PC-3 (cell line): ENCODE measurements around the gene RNASEH1. TPM values are rescaled to one million over a fixed set of nuclear protein-coding genes. Genes with fewer than 3 reads are reported as not detected.

Source experiments
- ATAC-seq: fragments of 200-7000 bp; cut with Tn5 transposase; 2 replicates; pipeline ENCODE4 v1.9.1; 2020; ENCODE audit warnings: mild to moderate bottlenecking, moderate library complexity
- BruUV-seq: library from RNA; stranded (reverse); fragments of 400-500 nt; replicated peaks from 2 replicates; lab custom pipeline; 2021; lab: Mats Ljungman, UMichigan
- CTCF ChIA-PET: fragments of 300-600 bp; sonication (Branson Sonifier 250); formaldehyde crosslinking; loops from one replicate; lab custom pipeline; 2022; ENCODE audit warnings: antibody characterized with exemption; lab: Charles Lee
- POLR2A ChIA-PET: fragments of 300-600 bp; sonication (Branson Sonifier 250); formaldehyde crosslinking; loops from one replicate; lab custom pipeline; 2022; ENCODE audit warnings: antibody characterized with exemption; ENCODE audit not compliant: unreplicated experiment; lab: Charles Lee
- DNase-seq: peaks from one replicate; pipeline ENCODE4 v3.0.0-alpha.2; 2015
- H2AFZ ChIP-seq: fragments of 300-600 bp; sonication (generic); 2 replicates; pipeline ENCODE4 v1.6.0; 2016; ENCODE audit warnings: antibody characterized with exemption, low read length
- H3F3A ChIP-seq: fragments of 300-600 bp; sonication (generic); one replicate; pipeline ENCODE4 v1.6.0; 2017; ENCODE audit warnings: antibody characterized with exemption, low read length, control low read depth, mild to moderate bottlenecking; ENCODE audit not compliant: unreplicated experiment
- H3K27ac ChIP-seq: fragments of 300-600 bp; sonication (generic); 2 replicates; pipeline ENCODE4 v1.5.1; 2016; ENCODE audit warnings: mild to moderate bottlenecking, low read length
- H3K27me3 ChIP-seq: fragments of 300-600 bp; sonication (generic); 2 replicates; pipeline ENCODE4 v1.6.1; 2016; ENCODE audit warnings: low read length, mixed read lengths
- H3K36me3 ChIP-seq: fragments of 300-600 bp; sonication (generic); 2 replicates; pipeline ENCODE4 v1.6.1; 2016; ENCODE audit warnings: low read depth, mixed run types, low read length, mixed read lengths
- H3K4me1 ChIP-seq: fragments of 300-600 bp; sonication (generic); 2 replicates; pipeline ENCODE4 v1.5.1; 2016; ENCODE audit warnings: low read length; ENCODE audit not compliant: insufficient read depth
- H3K4me2 ChIP-seq: fragments of 300-600 bp; sonication (generic); 2 replicates; pipeline ENCODE4 v1.6.0; 2016; ENCODE audit warnings: low read length
- H3K4me3 ChIP-seq: fragments of 300-600 bp; sonication (generic); 2 replicates; pipeline ENCODE4 v1.5.1; 2016; ENCODE audit warnings: mild to moderate bottlenecking, low read length, mixed read lengths
- H3K79me2 ChIP-seq: fragments of 300-600 bp; sonication (generic); 2 replicates; pipeline ENCODE4 v1.6.1; 2017; ENCODE audit warnings: low read length, mixed read lengths
- H3K9ac ChIP-seq: fragments of 300-600 bp; sonication (generic); 2 replicates; pipeline ENCODE4 v1.6.0; 2016; ENCODE audit warnings: mild to moderate bottlenecking, low read length
- H3K9me2 ChIP-seq: fragments of 300-600 bp; sonication (generic); replicated peaks from 2 replicates; pipeline ENCODE4 v1.6.1; 2016; ENCODE audit warnings: mixed run types, low read length, mixed read lengths
- H3K9me3 ChIP-seq: fragments of 300-600 bp; sonication (generic); 2 replicates; pipeline ENCODE4 v1.6.1; 2016; ENCODE audit warnings: low read length, mixed read lengths
- H4K20me1 ChIP-seq: fragments of 300-600 bp; sonication (generic); 2 replicates; pipeline ENCODE4 v1.6.1; 2016; ENCODE audit warnings: low read length, mixed read lengths
- EZH2 ChIP-seq: fragments of 300-600 bp; sonication (generic); IDR thresholded peaks from one replicate; pipeline ENCODE4 v1.6.1; 2017; ENCODE audit warnings: antibody characterized with exemption, mild to moderate bottlenecking, low read length; ENCODE audit not compliant: unreplicated experiment
- EZH2phosphoT487 ChIP-seq: fragments of 300-600 bp; sonication (generic); IDR thresholded peaks from 2 replicates; pipeline ENCODE4 v1.6.1; 2018; ENCODE audit warnings: mild to moderate bottlenecking, antibody characterized with exemption, low read length, borderline replicate concordance
- intact Hi-C: fragments of 100-400 bp; cut with micrococcal nuclease; formaldehyde crosslinking; loops from 2 replicates; pipeline ENCODE4 v1.9.0; 2023
- total RNA-seq: library from RNA; depleted of rRNA; stranded (reverse); fragments of >200 nt; gene quantifications from 2 replicates; pipeline ENCODE4 v1.2.3, GENCODE V29; 2014
- TF ChIP-seq, protein P1 (sequence below): fragments of 300-600 bp; sonication (generic); conservative IDR thresholded peaks from 2 replicates; pipeline ENCODE4 v1.5.1; 2017; ENCODE audit warnings: antibody characterized with exemption, low read depth, mild to moderate bottlenecking, low read length

RNASEH1 gene
- total RNA-seq, 1 experiment from 2014 or later: 51.1 TPM

DNA sequence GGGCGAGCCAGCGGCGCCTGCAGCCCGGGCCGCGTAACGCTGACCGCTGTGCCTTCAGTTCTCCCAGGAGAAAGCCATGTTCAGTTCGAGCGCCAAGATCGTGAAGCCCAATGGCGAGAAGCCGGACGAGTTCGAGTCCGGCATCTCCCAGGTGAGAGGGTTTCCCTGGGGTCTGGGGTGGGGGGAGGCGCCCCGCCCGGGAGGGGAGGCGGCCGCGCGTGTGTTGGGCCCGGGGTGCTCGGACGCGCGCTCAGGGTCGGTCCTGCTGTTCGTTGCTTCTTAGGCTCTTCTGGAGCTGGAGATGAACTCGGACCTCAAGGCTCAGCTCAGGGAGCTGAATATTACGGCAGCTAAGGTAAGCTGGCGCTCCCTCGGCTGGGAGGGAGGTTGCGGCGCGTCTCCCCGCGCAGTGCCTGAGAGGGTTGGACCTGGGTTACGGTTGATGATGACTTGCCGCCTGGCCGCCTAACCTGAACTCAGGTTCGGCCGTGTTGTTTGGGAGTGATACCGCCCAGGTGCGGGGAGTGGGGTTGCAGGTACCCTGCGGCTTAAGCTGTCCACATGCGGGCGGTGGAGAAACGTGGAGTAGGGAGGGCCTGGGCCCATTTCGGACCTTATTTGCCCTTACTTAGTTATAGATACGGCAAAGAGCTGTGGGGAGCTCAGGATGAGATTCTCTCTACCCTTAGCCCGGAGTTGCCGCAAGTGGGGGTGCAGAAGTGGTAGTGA, 17.6 kb upstream of the RNASEH1 start:
- H3K9ac ChIP-seq: peak overlapping the region; percentile 99
- intact Hi-C loops: loop anchor here (1.0 to 5.0 kb wide), 3 partner anchors 17 to 198 kb away; partner anchors contain the start of genes ADI1, EIPR1, RNASEH1 and TRAPPC12
- peaks cover 49% of the 10 kb centered on the region for H4K20me1 ChIP-seq
- peak overlapping the region; percentile 35 for H3K27ac ChIP-seq
- ChIA-PET CTCF (no interaction called here), POLR2A (no interaction called here)
- H3K9me3 ChIP-seq: no peaks in the 10 kb centered on the region
- no peaks in the 10 kb centered on the region for H3K9me2 ChIP-seq
- H2AFZ ChIP-seq: peak overlapping the region; percentile 42; the same call in 1 of the 2 replicates
- ATAC-seq (peak; percentile 21), DNase-seq (no peak)
- TF ChIP-seq EZH2phosphoT487 (no peak), EZH2 (no peak)
- TF ChIP-seq, protein P1, sequence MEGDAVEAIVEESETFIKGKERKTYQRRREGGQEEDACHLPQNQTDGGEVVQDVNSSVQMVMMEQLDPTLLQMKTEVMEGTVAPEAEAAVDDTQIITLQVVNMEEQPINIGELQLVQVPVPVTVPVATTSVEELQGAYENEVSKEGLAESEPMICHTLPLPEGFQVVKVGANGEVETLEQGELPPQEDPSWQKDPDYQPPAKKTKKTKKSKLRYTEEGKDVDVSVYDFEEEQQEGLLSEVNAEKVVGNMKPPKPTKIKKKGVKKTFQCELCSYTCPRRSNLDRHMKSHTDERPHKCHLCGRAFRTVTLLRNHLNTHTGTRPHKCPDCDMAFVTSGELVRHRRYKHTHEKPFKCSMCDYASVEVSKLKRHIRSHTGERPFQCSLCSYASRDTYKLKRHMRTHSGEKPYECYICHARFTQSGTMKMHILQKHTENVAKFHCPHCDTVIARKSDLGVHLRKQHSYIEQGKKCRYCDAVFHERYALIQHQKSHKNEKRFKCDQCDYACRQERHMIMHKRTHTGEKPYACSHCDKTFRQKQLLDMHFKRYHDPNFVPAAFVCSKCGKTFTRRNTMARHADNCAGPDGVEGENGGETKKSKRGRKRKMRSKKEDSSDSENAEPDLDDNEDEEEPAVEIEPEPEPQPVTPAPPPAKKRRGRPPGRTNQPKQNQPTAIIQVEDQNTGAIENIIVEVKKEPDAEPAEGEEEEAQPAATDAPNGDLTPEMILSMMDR: no peak
- H3K4me2 ChIP-seq: peak overlapping the region; percentile 98
- H3K4me3 ChIP-seq: peak overlapping the region; percentile 100
- TSS peak; percentile 41 for BruUV-seq
- H3F3A ChIP-seq: peaks cover 5% of the 10 kb centered on the region
- no peaks in the 10 kb centered on the region for H3K27me3 ChIP-seq
- peaks cover 48% of the 10 kb centered on the region for H3K36me3 ChIP-seq
- peaks cover 58% of the 10 kb centered on the region for H3K79me2 ChIP-seq
- H3K4me1 ChIP-seq: peaks cover 30% of the 10 kb centered on the region

DNA sequence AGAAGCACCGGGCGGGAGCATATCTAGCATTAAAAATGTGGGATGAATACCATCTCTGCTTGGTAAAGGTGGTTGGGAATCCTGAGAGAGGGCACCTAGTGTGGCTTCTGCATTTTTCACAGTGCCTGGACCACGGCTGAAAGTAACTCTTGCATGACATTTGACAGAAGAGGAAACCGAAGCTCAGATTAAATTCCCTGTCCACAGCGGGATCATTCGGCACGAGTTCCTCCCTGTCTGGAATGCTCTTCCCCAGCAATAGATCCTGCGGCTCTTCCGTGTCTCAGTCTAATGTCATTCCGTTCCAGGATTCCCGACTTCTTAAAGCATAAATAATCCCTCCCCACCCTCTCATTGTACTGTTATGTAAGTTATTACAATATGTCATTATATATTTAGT, 16.0 kb upstream of the RNASEH1 start:
- no peak for ATAC-seq
- Histone ChIP-seq H3K79me2 (peaks cover 45% of the 10 kb centered on the region), H3K9ac (no peak overlapping the region), H3K4me3 (peak overlapping the region; percentile 100), H2AFZ (no peak overlapping the region), H4K20me1 (peaks cover 34% of the 10 kb centered on the region), H3K9me2 (no peaks in the 10 kb centered on the region), H3K4me1 (peaks cover 27% of the 10 kb centered on the region), H3K27me3 (no peaks in the 10 kb centered on the region), H3K36me3 (peaks cover 33% of the 10 kb centered on the region), H3F3A (peaks cover 5% of the 10 kb centered on the region), H3K27ac (no peak overlapping the region), H3K9me3 (no peaks in the 10 kb centered on the region), H3K4me2 (peak overlapping the region; percentile 86)
- POLR2A ChIA-PET: no interaction called here
- no TSS peak for BruUV-seq
- DNase-seq: no peak
- intact Hi-C loops: no loop called here
- CTCF ChIA-PET: no interaction called here
- TF ChIP-seq, protein P1: no peak
- TF ChIP-seq EZH2phosphoT487: no peak

DNA sequence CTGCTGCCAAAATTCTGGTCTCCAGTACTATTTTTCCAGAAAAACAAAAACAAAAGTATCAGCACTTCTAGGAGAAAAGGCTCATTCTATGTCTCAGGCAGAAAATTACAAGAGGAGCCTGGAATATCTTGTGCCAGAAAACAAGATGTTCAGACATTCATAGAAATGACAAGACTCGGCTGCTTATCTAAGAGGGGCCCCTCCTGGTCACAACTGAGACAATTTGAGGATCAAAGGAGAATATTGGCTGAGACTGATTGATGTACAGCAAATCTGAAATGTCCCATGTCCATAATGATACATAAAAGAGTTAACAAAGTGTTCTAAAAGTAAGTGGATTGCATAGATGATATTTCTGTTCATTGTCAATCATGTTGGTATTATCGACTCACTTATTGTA, 14.5 kb upstream of the RNASEH1 start:
- ATAC-seq: no peak

More for the DNA sequence above, 14.5 kb upstream of the RNASEH1 start:
- peak overlapping the region; percentile 35; the same call in 1 of the 2 replicates for H3K4me2 ChIP-seq
- no TSS peak for BruUV-seq
- H2AFZ ChIP-seq: peak overlapping the region; percentile 55; the same call in 1 of the 2 replicates
- intact Hi-C loops: no loop called here
- peaks cover 17% of the 10 kb centered on the region for H3K36me3 ChIP-seq
- no peaks in the 10 kb centered on the region for H3K9me2 ChIP-seq
- ChIA-PET CTCF (interaction anchor here (0.6 kb wide), 1 partner anchor 36 kb away, joined by 3 read pairs; no protein-coding TSS in a partner anchor), POLR2A (no interaction called here)
- H3K27me3 ChIP-seq: no peaks in the 10 kb centered on the region
- H3K4me3 ChIP-seq: no peak overlapping the region
- peaks cover 19% of the 10 kb centered on the region for H4K20me1 ChIP-seq
- peaks cover 29% of the 10 kb centered on the region for H3K79me2 ChIP-seq
- TF ChIP-seq, protein P1: no peak
- TF ChIP-seq EZH2 (no peak), EZH2phosphoT487 (no peak)
- no peak for DNase-seq
- no peak overlapping the region for H3K9ac ChIP-seq
- H3K9me3 ChIP-seq: no peaks in the 10 kb centered on the region
- H3K4me1 ChIP-seq: peaks cover 11% of the 10 kb centered on the region
- H3F3A ChIP-seq: no peaks in the 10 kb centered on the region
- H3K27ac ChIP-seq: no peak overlapping the region
